SU-DHL-6 (cell line): ENCODE results near the gene RYR2.

ENCODE experiments used
- CTCF ChIP-seq: fragments of 200-600 bp; sonication (generic); IDR thresholded peaks from one replicate; pipeline ENCODE4 v1.5.1; 2017; ENCODE audit warnings: antibody characterized with exemption, mild to moderate bottlenecking, low read length, moderate library complexity; ENCODE audit not compliant: insufficient read depth, poor library complexity, severe bottlenecking
- EZH2phosphoT487 ChIP-seq: fragments of 200-600 bp; sonication (generic), shearing (Covaris generic); conservative IDR thresholded peaks from 2 replicates; pipeline ENCODE4 v1.6.1; 2018; ENCODE audit warnings: mild to moderate bottlenecking, antibody characterized with exemption, low read length, moderate library complexity, mixed read lengths

- TF ChIP-seq CTCF: no peak
- TF ChIP-seq EZH2phosphoT487: no peak
Measured at GRCh38 chr1:237838320-237838719, 796.3 kb downstream of the RYR2 start.
